ENCODE measurements around the gene PLA2G4D.

The PLA2G4D gene

DNA sequence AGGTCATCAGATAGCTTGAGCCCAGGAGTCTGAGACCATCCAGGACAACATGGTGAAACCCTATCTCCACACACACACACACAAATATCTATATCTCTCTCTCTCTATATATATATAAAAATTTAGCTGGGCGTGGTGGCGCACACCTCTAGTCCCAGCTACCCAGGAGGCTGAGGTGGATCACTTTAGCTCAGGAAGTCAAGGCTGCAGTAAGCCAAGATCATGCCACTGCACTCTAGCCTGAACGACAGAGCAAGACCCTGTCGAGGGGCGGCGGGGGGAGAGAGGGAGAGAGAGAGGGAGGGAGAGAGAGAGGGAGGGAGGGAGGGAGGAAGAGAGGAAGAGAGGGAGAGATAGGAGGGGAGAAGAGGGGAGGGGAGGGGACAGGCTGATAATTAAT, 34.1 kb upstream of the PLA2G4D start:
- no peak overlapping the region for H3K4me3 ChIP-seq (ENCODE audit: low read depth, low read length)
- no peak for DNase-seq (ENCODE audit: low read depth)
- TF ChIP-seq, protein P1, sequence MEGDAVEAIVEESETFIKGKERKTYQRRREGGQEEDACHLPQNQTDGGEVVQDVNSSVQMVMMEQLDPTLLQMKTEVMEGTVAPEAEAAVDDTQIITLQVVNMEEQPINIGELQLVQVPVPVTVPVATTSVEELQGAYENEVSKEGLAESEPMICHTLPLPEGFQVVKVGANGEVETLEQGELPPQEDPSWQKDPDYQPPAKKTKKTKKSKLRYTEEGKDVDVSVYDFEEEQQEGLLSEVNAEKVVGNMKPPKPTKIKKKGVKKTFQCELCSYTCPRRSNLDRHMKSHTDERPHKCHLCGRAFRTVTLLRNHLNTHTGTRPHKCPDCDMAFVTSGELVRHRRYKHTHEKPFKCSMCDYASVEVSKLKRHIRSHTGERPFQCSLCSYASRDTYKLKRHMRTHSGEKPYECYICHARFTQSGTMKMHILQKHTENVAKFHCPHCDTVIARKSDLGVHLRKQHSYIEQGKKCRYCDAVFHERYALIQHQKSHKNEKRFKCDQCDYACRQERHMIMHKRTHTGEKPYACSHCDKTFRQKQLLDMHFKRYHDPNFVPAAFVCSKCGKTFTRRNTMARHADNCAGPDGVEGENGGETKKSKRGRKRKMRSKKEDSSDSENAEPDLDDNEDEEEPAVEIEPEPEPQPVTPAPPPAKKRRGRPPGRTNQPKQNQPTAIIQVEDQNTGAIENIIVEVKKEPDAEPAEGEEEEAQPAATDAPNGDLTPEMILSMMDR (conservative IDR thresholded peaks at IDR 0.05; ENCODE audit: low read depth, low read length), result no peak

DNA sequence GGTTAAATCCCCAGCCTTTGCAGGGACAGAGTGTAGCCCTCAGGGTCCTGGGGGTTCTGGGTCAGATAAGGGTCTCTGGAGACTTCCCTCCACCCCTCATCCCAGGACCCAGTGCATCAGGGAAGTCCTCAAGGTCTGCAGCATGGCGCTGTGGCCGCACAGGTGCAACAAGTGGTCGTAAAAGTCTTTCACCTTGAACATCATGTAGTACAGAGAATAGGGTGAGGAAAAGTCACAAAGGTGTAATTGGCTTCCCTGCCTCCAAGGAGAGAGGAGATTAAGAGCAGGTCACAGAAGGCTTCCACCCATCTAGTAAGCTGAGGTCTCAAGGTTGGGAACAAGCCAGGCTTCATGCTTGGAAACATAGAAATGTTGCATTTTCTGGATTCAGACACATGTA, 29.2 kb upstream of the PLA2G4D start:
- TF ChIP-seq, protein P1 (conservative IDR thresholded peaks at IDR 0.05; ENCODE audit: low read depth, low read length), result no peak
- no peak overlapping the region for H3K4me3 ChIP-seq (ENCODE audit: low read depth, low read length)
- DNase-seq (ENCODE audit: low read depth), result no peak

DNA sequence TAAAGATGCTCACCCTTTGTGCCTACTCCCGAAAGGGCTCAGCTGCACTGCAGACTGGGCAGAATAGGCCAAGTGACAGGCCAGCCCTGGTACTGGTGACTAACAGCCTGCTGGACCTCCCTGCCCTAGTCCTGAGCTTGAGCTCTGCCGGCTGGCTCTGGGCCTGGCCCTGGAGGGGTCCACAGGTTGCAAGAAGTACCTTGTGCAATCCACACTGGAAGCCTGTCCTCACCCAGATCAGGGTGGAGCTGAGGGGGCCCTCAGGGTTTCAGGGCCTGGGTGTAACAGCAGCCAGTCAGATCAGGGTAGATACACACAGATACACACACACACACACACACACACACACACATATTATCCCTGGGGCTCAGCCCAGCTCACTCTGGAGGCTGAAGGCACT, 27.3 kb upstream of the PLA2G4D start:
- no peak overlapping the region for H3K4me3 ChIP-seq (ENCODE audit: low read depth, low read length)
- TF ChIP-seq, protein P1 (conservative IDR thresholded peaks at IDR 0.05; ENCODE audit: low read depth, low read length), result no peak
- DNase-seq (ENCODE audit: low read depth), result no peak

DNA sequence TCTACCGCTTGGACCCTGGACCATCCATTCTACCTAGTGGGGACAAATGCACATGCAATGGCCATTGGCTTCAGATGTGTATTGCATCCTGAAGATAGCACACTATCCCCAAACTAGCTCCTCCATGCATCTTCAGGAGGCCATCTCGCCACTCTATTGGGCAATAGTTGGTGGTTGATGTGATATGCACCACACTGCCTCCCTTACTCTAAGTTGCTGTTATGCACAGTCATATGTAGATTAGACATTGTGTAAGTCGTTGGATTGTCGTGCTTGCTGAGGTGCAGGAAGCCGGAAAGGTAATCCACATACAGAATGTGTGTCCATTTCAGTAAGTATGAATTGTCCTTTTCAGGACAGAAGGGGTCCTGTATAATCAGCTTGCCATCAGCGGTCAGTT, 26.7 kb upstream of the PLA2G4D start:
- no peak for DNase-seq (ENCODE audit: low read depth)
- TF ChIP-seq, protein P1 (conservative IDR thresholded peaks at IDR 0.05; ENCODE audit: low read depth, low read length), result no peak
- no peak overlapping the region for H3K4me3 ChIP-seq (ENCODE audit: low read depth, low read length)

DNA sequence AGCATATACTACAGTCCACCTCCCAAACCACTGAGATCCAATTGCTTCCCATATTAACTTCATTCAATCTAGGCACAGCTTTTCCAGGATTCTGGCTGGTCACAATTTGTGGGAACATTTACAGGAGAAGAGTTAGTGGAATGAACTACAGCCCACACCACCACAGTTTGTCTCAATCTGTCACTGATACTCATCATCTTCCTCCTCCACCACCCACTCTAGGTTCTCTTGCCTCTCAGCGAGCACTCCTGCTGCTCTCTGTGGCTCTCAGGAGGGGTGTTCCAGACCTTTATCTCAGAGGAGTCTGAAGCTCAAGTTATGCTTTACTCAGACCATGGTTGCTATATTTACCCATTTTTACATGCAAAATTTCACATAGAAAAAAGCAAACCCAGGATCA, 25.9 kb upstream of the PLA2G4D start:
- TF ChIP-seq, protein P1 (conservative IDR thresholded peaks at IDR 0.05; ENCODE audit: low read depth, low read length), result no peak
- DNase-seq (ENCODE audit: low read depth), result no peak
- no peak overlapping the region for H3K4me3 ChIP-seq (ENCODE audit: low read depth, low read length)

DNA sequence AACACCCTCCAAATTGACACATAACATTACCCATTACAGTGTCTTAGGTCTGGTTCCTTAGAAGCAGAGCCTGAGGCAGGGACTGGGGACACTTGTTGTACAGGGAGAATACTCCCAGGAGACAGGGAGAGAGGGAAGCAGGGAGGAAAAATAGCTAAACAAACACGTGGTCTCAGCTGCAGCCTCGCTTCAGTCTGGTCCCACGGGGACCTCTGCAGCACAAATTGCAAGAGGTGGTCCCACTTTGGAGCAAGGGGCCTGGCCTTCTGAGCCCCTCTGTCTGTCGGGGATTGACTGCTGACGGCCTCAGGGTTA, 25.0 kb upstream of the PLA2G4D start:
- TF ChIP-seq, protein P1 (conservative IDR thresholded peaks at IDR 0.05; ENCODE audit: low read depth, low read length), result no peak
- DNase-seq (ENCODE audit: low read depth), result no peak
- no peak overlapping the region for H3K4me3 ChIP-seq (ENCODE audit: low read depth, low read length)

DNA sequence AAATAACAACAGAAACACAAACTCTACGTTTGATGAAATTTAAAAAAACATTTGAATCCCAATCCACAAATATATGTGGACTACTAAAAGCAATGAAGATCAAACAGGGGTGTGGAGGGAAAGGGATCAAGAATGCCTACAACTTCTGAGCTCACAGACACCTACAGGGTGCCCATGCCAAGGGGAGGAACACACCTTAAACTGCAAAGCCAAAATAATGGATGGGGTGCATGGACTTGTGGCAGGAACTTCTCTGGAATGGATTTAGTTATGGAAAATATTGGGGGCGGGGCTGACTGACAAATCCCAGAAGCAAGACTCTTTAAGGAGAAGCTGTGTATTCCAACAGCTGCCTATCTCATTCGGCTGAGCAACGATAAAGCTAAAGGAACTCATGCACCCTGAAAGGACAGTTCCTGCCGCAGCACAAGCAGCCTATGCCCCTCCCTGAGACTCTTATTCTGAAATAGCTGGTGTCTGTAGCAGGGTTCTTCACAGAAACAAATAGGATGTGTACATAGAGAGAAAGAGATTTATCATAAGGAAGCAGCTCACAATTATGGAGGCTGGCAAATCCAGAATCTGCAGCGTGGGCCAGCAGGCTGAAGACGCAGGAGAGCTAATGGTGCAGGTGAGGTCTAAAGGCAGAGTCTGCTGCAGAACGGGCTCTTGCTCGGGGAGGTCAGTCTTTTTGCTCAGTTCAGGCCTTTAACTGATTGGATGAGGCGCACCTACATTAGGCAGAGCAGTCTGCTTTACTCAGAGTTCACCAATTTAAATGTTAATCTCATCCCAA, 24.5 kb upstream of the PLA2G4D start:
- TF ChIP-seq, protein P1 (conservative IDR thresholded peaks at IDR 0.05; ENCODE audit: low read depth, low read length), result no peak
- no peak overlapping the region for H3K4me3 ChIP-seq (ENCODE audit: low read depth, low read length)
- DNase-seq (ENCODE audit: low read depth), result peak; percentile 37
